NB4 (cell line): ENCODE results near the gene PAX3.

Experiments
- CTCF ChIP-seq: IDR thresholded peaks from one replicate; pipeline ENCODE4 v1.5.1; 2012; ENCODE audit warnings: low read depth, low read length
- POLR2A ChIP-seq: IDR thresholded peaks from 2 replicates; pipeline ENCODE4 v1.6.1; 2011; ENCODE audit warnings: mild to moderate bottlenecking; ENCODE audit not compliant: insufficient read length; ENCODE audit errors: extremely low read depth

GRCh38 chr2:222288590-222289277 lies 10.1 kb downstream of the PAX3 start:
- TF ChIP-seq CTCF (no peak), POLR2A (no peak)
